Suppressor macrophage (primary cell): ENCODE measurements around the gene TBX1.
A peak's percentile ranks its signal among the peaks of the same experiment; 100 is the strongest.

Experiments used
- DNase-seq, 4 experiments: peaks; one replicate each; pipeline ENCODE4 v3.0.0-alpha.2; 2020 to 2022

The TBX1 gene

GRCh38 chr22:19753996-19754700 is 6.4 kb upstream of the TBX1 start:
- DNase-seq = no peak

- no peak for DNase-seq
Measured at GRCh38 chr22:19754701-19755144, 5.9 kb upstream of the TBX1 start.

- no peak for DNase-seq
Measured at GRCh38 chr22:19755145-19755710, 5.3 kb upstream of the TBX1 start.

- DNase-seq = no peak
Measured at GRCh38 chr22:19755722-19756287, 4.8 kb upstream of the TBX1 start.

GRCh38 chr22:19756288-19757128 is 4.1 kb upstream of the TBX1 start:
- DNase-seq = peak in 3 of 4 experiments; percentile 25 to 60 (median 43)

- DNase-seq = peak; percentile 21 to 54 (median 42)
Measured at GRCh38 chr22:19757140-19757984, 3.2 kb upstream of the TBX1 start.

GRCh38 chr22:19757985-19758895 is 2.3 kb upstream of the TBX1 start:
- no peak for DNase-seq

- no peak for DNase-seq
Measured at GRCh38 chr22:19758896-19759426, 1.6 kb upstream of the TBX1 start.

- DNase-seq = peak in 1 of 4 experiments; percentile 10
Measured at GRCh38 chr22:19759427-19760057, 1.0 kb upstream of the TBX1 start.

GRCh38 chr22:19760951-19761724 is 560 bp downstream of the TBX1 start:
- peak in 2 of 4 experiments; percentile 28 to 39 for DNase-seq

- DNase-seq = no peak
Measured at GRCh38 chr22:19761725-19762567, 1.4 kb downstream of the TBX1 start.

GRCh38 chr22:19762568-19763457 is 2.2 kb downstream of the TBX1 start:
- no peak for DNase-seq

- no peak for DNase-seq
Measured at GRCh38 chr22:19763458-19764298, 3.1 kb downstream of the TBX1 start.

- no peak for DNase-seq
Measured at GRCh38 chr22:19764299-19764593, 3.7 kb downstream of the TBX1 start.

GRCh38 chr22:19764636-19765476 is 4.3 kb downstream of the TBX1 start:
- no peak for DNase-seq
